ENCODE results near the gene ANKS6. TPM values are rescaled to one million over a fixed set of nuclear protein-coding genes. Genes with fewer than 3 reads are reported as not detected.

Gene ANKS6
- total and polyA plus RNA-seq, 2 experiments from 2014 or later = 36.9 to 59.0 TPM

GRCh38 chr9:98795295-98795955 is 930 bp downstream of the ANKS6 start:
- Histone ChIP-seq H3K27ac (ENCODE audit: low read depth) (no peak overlapping the region), H3K9me2 (ENCODE audit: insufficient read depth) (peaks cover 5% of the 10 kb centered on the region), H3K79me2 (replicated peaks; ENCODE audit: insufficient read depth) (peaks cover 41% of the 10 kb centered on the region), H3F3A (replicated peaks; ENCODE audit: low read depth) (peaks cover 5% of the 10 kb centered on the region; the same call in 1 of the 2 replicates), H3K4me2 (peak overlapping the region; percentile 90), H4K20me1 (replicated peaks; ENCODE audit: insufficient read depth) (peaks cover 19% of the 10 kb centered on the region), H3K36me3 (ENCODE audit: insufficient read depth) (0 out of 2 replicates have a peak, but pooled peaks cover 5% of the 10 kb centered on the region), H2AFZ (no peak overlapping the region; the same call in 1 of the 2 replicates), H3K4me3 (peak overlapping the region; percentile 71), H3K27me3 (ENCODE audit: insufficient read depth) (peaks cover 8% of the 10 kb centered on the region; the same call in 1 of the 2 replicates), H3K4me1 (ENCODE audit: insufficient read depth) (peaks cover 34% of the 10 kb centered on the region; the same call in 1 of the 2 replicates)
- DNase-seq (ENCODE audit: low spot score) = no peak
- Mint-ChIP-seq H3K27me3 (ENCODE audit: insufficient read depth, low read depth, poor library complexity) (peaks cover 7% of the 10 kb centered on the region), H3K36me3 (ENCODE audit: low read depth) (peaks cover 11% of the 10 kb centered on the region; the same call in 2 of the 3 replicates), H3K27ac (no peak overlapping the region), H3K4me1 (peaks cover 49% of the 10 kb centered on the region), H3K9me3 (peaks cover 12% of the 10 kb centered on the region; the same call in 2 of the 3 replicates), H3K4me3 (peak overlapping the region; percentile 73)
- no peak for TF ChIP-seq ZNF462 (CRISPR knock-in tag; IDR thresholded peaks at IDR 0.05)
- TF ChIP-seq ZNF331 (CRISPR knock-in tag; IDR thresholded peaks at IDR 0.05; ENCODE audit: low read depth) = no peak
- TF ChIP-seq CREB1 (CRISPR knock-in tag; IDR thresholded peaks at IDR 0.05; ENCODE audit: low read depth) = no peak
- TF ChIP-seq CTCF (conservative IDR thresholded peaks at IDR 0.05; ENCODE audit: low read depth in 2 of 2) = no peak
- no peak for TF ChIP-seq POLR2AphosphoS5 (IDR thresholded peaks at IDR 0.05; ENCODE audit: low read depth)
- no peak for TF ChIP-seq JUNB (IDR thresholded peaks at IDR 0.05; ENCODE audit: unreplicated experiment)
- no peak for TF ChIP-seq NANOG (IDR thresholded peaks at IDR 0.05; ENCODE audit: borderline replicate concordance)
- no peak for TF ChIP-seq STAT1 (IDR thresholded peaks at IDR 0.05; ENCODE audit: unreplicated experiment)
- no peak for TF ChIP-seq EZH2 (IDR thresholded peaks at IDR 0.05; ENCODE audit: low read depth, unreplicated experiment)
- TF ChIP-seq ETS1 (IDR thresholded peaks at IDR 0.05) = no peak
- TF ChIP-seq ZNF114 (CRISPR knock-in tag; IDR thresholded peaks at IDR 0.05) = no peak
- no peak for TF ChIP-seq EZH2phosphoT487 (IDR thresholded peaks at IDR 0.05; ENCODE audit: unreplicated experiment)
- no peak for TF ChIP-seq REST (IDR thresholded peaks at IDR 0.05; ENCODE audit: unreplicated experiment)
- ATAC-seq = no peak
